A549 (cell line): ENCODE measurements around the gene MEDAG.

Source experiments
- CTCF ChIP-seq: fragments of >200 bp; sonication (Bioruptor Twin); formaldehyde crosslinking; IDR thresholded peaks from 3 replicates; pipeline ENCODE4 v1.5.1; 2016
- EHF ChIP-seq: fragments of 250-450 bp; sonication (Bioruptor Pico); IDR thresholded peaks from 2 replicates; pipeline ENCODE4 v1.5.0; 2020; ENCODE audit warnings: mild to moderate bottlenecking
- EP300 ChIP-seq, 2 experiments: fragments of >200 bp; sonication (Bioruptor Twin); formaldehyde crosslinking; IDR thresholded peaks; 2 replicates in 1 of 2; 3 replicates in 1 of 2; pipeline ENCODE4 v1.6.1; 2016 to 2017
- JUN ChIP-seq, 2 experiments: fragments of >200 bp; sonication (Bioruptor Twin); formaldehyde crosslinking; IDR thresholded peaks; 2 replicates in 1 of 2; 3 replicates in 1 of 2; pipeline ENCODE4 v1.6.1; 2016 to 2017
- MAX ChIP-seq: IDR thresholded peaks from 2 replicates; pipeline ENCODE4 v1.6.1; 2012
- MYC ChIP-seq: IDR thresholded peaks from 2 replicates; pipeline ENCODE4 v1.6.1; 2012; ENCODE audit warnings: mild to moderate bottlenecking, inconsistent platforms, low read length, improper control_type of control experiment, borderline replicate concordance
- NR3C1 ChIP-seq: fragments of >200 bp; sonication (Bioruptor Twin); formaldehyde crosslinking; IDR thresholded peaks from 3 replicates; pipeline ENCODE4 v1.6.1; 2017
- RFX5 ChIP-seq: fragments of 450-650 bp; IDR thresholded peaks from 2 replicates; pipeline ENCODE4 v1.7.1; 2014; ENCODE audit warnings: antibody characterized with exemption, mild to moderate bottlenecking, moderate library complexity

- TF ChIP-seq CTCF (no peak), JUN (IDR thresholded peaks at IDR 0.05) (no peak), MAX (no peak), MYC (no peak), EP300 (IDR thresholded peaks at IDR 0.05) (no peak), EHF (CRISPR knock-in tag) (no peak), NR3C1 (no peak), RFX5 (no peak)
Observed at GRCh38 chr13:30869491-30869890, 36.6 kb upstream of the MEDAG start.
